GM18526 (cell line): ENCODE results near the gene PDAP1.

Experiments used
- POLR2A ChIP-seq: IDR thresholded peaks from 3 replicates; pipeline ENCODE4 v1.6.1; 2011; ENCODE audit not compliant: insufficient read length; ENCODE audit errors: extremely low read depth

PDAP1 gene

DNA sequence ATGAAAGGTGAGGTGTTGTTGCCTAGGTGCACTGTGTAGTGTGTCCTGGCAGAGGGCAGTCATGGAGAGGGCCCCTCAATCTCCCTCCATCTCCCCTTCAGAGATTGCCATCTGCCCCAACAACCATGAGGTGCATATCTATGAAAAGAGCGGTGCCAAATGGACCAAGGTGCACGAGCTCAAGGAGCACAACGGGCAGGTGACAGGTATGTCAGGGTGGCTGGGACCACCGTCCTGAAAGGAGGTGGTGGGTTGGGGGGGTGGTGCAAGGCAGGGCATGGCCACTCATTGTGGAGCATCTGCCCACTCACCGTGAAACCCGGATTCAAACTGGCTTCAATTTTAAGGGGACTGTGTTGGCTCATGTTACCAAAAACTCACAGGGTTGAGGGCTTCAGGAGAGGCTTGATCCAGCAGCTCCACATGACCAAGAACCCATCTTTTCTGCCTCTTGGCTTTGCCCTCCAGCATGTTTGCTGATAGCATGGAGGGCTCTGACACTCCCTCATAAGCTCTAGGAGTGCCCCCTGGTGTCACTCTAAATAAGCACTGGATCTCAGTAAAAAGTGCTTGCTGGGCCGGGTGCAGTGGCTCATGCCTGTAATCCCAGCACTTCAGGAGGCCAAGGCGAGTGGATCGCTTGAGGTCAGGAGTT, 21.7 kb downstream of the PDAP1 start:
- TF ChIP-seq POLR2A = no peak

- TF ChIP-seq POLR2A = no peak
These were observed 22.8 kb downstream of the PDAP1 start for GRCh38 chr7:99385564-99385963.

DNA sequence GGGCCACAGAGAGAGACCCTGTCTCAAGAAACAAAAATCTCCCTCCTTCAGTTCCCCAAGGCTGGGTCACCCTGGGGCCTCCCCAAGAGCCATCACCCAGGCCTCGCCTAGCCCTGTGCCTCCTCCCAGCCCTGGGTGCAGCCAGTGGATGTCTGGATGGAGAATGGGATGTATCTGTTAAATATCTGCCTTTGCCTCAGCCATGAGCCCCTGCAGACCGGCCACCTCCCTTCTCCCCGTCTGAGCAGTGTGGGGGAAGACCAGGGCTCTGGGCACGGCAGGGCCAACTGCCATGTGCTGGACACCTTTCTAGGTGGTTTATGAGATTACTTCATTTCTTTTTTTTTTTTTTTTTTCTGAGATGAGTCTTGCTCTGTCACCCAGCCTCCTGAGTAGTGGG, 23.9 kb downstream of the PDAP1 start:
- TF ChIP-seq POLR2A = no peak

DNA sequence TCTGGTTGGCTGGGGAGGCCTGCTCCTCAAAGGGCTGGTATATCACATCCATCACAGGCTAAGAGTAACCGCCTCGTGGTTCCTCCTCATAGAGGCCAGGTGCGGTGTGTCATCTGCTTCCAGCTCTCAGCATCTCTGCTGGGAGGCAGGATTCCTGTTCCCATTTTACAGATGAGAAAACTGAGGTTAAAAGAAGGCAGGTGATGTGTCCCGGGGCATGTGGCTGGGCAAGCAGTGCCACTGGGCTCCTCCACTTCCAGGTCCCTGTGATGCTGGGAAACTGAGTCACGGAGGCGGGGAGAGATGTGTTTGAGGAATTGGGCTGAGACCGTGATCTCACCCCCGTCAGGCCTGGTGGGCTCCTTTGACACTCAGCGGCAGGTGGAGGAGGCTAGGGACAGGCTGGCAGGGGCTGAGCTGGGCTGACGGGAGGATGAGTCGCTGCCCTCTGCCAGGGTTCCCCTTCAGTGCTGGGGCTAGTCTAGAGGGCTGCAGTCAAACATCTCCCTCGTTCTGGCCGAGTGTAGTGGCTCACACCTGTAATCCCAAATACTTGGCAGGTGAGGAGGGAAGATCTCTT, 24.5 kb downstream of the PDAP1 start:
- no peak for TF ChIP-seq POLR2A

DNA sequence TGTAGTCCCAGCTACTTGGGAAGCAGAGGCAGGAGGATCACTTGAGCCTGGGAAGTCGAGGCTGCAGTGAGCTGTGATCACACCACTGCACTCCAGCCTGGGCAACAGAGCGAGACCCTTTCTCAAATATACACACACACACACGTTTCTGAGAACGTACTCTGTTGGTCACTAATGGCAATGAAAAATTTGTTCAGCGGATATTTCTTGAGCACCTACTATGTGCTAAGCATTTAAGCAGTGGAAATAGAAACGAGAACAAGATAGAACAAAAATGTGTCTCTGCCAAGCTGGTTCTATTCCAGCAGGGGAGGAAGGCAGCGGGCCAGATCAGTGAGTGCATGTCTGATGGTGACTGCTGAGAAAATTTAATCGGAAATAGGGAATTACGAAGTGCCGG, 25.2 kb downstream of the PDAP1 start:
- no peak for TF ChIP-seq POLR2A

GRCh38 chr7:99381664-99382075, 26.7 kb downstream of the PDAP1 start:
- no peak for TF ChIP-seq POLR2A

DNA sequence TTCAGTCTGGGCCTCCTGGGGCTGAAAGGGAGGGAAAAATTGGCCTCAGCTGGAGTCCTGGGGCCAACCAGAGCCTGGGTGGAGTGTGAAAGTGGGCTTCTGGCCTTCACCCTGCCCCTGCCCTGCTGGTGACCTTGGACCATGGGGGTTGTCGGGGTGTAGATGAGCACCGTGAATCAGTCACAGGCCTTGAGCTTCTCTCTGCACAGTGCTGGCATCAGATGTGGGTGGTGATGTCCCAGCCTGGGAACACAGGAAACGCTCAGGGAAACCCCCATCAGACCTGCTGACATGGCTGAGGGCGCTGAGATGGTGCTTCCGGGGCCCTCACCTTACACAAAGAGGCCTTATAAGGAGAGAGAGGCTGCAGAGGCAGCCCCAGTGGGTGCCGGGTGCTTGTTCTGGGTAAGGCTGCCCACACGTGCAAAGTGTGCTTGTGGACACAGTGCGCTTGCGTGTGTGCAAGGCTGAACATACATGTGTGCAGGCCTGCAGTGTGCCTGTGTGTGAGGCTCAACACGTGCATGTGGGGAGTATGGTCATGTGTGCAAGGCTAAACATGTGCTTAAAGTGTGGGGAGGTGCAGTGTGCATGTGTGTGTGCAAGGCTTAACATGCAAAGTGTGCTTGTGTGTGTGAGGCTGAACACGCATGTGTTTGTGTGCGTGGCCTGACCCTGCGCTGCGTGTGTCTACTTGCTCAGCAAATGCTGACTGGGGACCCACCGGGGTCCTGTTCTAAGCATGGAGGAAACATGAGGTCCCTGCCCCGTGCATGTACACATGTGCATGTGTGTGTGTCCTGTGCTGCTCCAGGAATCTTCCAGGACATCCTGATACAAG, 27.4 kb downstream of the PDAP1 start:
- peak; percentile 63 for TF ChIP-seq POLR2A

DNA sequence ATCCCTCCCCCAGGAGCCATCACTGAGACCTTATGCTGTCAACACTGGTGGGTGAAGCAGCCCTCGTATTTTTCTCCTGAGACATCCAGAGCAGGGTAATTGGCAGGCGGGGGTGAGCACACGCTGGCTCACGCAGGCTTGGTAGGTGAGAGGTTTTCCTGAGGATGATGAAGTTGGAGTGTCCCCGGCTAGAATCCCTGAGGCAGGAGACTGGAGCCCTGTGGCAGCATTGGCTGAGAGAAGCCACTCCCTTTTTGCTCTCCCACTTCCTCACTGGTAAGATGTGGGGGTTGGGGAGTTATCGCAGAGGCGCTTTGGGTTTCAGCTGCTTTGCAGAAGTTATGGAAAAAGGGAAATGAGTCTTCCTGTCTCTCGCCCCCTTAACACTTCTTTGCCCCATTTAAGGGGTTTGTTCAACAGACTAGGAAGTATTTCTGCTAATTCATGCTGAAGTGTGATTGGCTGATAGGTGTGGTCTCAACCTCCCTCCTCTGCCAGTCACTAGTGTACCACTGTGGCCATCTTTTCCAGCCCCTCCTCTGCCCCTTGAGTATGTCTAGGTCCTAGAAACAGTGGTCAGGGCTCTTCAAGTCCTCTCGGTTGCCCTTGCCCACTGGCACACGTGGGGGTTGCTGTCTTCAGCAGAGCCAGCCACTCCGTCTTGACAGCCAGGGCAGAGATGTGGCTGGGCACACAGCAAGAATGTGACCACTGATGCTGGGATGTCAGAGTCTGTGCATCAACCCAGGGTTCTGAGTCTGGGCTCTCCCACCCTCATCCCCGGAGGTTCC, 28.2 kb downstream of the PDAP1 start:
- TF ChIP-seq POLR2A = no peak

- TF ChIP-seq POLR2A = no peak
These were observed 29.3 kb downstream of the PDAP1 start for GRCh38 chr7:99379043-99379577.

DNA sequence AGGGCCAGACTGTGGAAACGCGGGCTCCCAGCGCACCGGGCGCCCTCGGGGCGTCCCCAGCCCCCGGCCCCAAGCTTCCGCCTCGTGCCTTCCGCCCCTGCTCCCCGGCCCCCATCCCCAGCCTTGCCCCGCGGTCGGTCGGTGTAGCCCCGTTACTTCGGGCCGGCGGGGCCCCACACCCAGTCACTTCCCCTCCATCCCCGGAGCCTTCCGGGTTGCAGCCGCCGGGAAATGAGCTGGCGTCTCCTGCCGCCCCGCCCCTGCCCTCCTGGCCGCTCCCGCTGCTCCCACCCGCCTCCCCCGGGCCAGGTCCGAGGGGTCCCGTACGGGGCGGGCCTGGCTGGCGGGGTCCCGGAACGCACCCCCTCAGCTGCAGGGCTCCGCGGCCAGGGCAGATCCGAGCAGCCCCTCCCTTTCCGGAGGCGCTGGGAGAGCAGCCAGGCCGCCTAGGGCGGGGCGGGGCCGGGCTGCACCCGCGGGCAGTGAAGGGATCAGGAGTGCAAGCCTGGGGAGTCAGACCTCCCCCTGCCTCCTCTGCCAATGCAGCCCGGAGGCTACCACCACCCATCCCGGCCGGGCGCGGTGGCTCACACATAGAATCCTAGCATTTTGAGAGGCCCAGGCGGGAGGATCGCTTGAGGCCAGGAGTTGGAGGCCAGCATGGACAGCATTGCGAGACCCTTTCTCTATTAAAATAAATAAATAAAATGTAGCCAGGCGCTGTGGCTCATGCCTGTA, 33.2 kb downstream of the PDAP1 start:
- TF ChIP-seq POLR2A = peak; percentile 46

GRCh38 chr7:99374111-99375064, 34.0 kb downstream of the PDAP1 start, which contains the start of gene ARPC1B:
ARPC1B (plus strand) TSS chr7:99374730; CDS start chr7:99385715, 10,985 bp downstream.
- peak; percentile 85 for TF ChIP-seq POLR2A

- TF ChIP-seq POLR2A = no peak
These were observed 35.0 kb downstream of the PDAP1 start for GRCh38 chr7:99373091-99374066.
